CD14-positive monocyte (primary cell): ENCODE results near the gene SNX2. TPM values are rescaled to one million over a fixed set of nuclear protein-coding genes. Genes with fewer than 3 reads are reported as not detected.

Experiments used
- DNase-seq, 3 donors: peaks; one replicate each; pipeline ENCODE4 v3.0.0-alpha.2; 2011 to 2022
- H2AFZ ChIP-seq: 2 replicates; pipeline ENCODE4 v1.6.0; 2012; ENCODE audit warnings: mild to moderate bottlenecking, low read depth, low read length, inconsistent platforms; ENCODE audit not compliant: insufficient read depth, poor library complexity, severe bottlenecking
- H3K27ac ChIP-seq, 2 donors: 1 replicate in 1 of 2; 2 replicates in 1 of 2; pipeline ENCODE4 v1.5.1; 2012 to 2013; ENCODE audit warnings: low read length in 2 of 2, control low read depth in 1 of 2, inconsistent platforms in 1 of 2, low read depth in 1 of 2, mild to moderate bottlenecking in 1 of 2
- H3K27me3 ChIP-seq, 2 donors: one replicate each; pipeline versions ENCODE4 v1.6.0 to v1.6.1; 2011 to 2013; ENCODE audit warnings: low read length in 2 of 2; ENCODE audit not compliant: control insufficient read depth in 2 of 2, insufficient read depth in 2 of 2
- H3K36me3 ChIP-seq, 2 donors: replicated peaks in 1 of 2; 1 replicate in 1 of 2; 2 replicates in 1 of 2; pipeline versions ENCODE4 v1.5.1 to v1.6.1; 2012 to 2013; ENCODE audit warnings: low read length in 2 of 2, control low read depth in 1 of 2, inconsistent platforms in 1 of 2, mild to moderate bottlenecking in 1 of 2; ENCODE audit not compliant: insufficient read depth in 2 of 2, control insufficient read depth in 1 of 2
- H3K4me1 ChIP-seq, 2 donors: 1 replicate in 1 of 2; 2 replicates in 1 of 2; pipeline versions ENCODE4 v1.5.1 to v1.6.1; 2012 to 2013; ENCODE audit warnings: low read length in 2 of 2, control low read depth in 1 of 2, inconsistent platforms in 1 of 2, mild to moderate bottlenecking in 1 of 2, moderate library complexity in 1 of 2; ENCODE audit not compliant: insufficient read depth in 2 of 2, control insufficient read depth in 1 of 2
- H3K4me2 ChIP-seq: replicated peaks from 2 replicates; pipeline ENCODE3; 2012; ENCODE audit warnings: low read length, moderate library complexity, mild to moderate bottlenecking; ENCODE audit not compliant: poor library complexity, severe bottlenecking; ENCODE audit errors: extremely low read depth
- H3K4me3 ChIP-seq, 3 experiments: fragments of 200-600 bp in 1 of 3; sonication (generic) in 1 of 3; replicated peaks in 1 of 3; 1 replicate in 2 of 3; 2 replicates in 1 of 3; pipeline ENCODE4 v1.5.1; 2011 to 2013; ENCODE audit warnings: low read length in 3 of 3, mild to moderate bottlenecking in 3 of 3, control low read depth in 2 of 3, low read depth in 2 of 3, inconsistent platforms in 1 of 3, moderate library complexity in 1 of 3
- H3K79me2 ChIP-seq: 2 replicates; pipeline ENCODE4 v1.6.0; 2012; ENCODE audit warnings: mild to moderate bottlenecking, control low read depth, inconsistent platforms, low read length, moderate library complexity; ENCODE audit not compliant: insufficient read depth
- H3K9ac ChIP-seq: 2 replicates; pipeline ENCODE4 v1.6.0; 2017; ENCODE audit warnings: low read length, mild to moderate bottlenecking; ENCODE audit not compliant: insufficient read depth, poor library complexity, severe bottlenecking
- H3K9me3 ChIP-seq, 2 donors: replicated peaks in 1 of 2; 1 replicate in 1 of 2; 2 replicates in 1 of 2; pipeline versions ENCODE4 v1.5.1 to v1.6.1; 2012 to 2013; ENCODE audit warnings: low read length in 2 of 2, control low read depth in 1 of 2; ENCODE audit not compliant: control insufficient read depth in 1 of 2, insufficient read depth in 1 of 2
- H4K20me1 ChIP-seq: 2 replicates; pipeline ENCODE4 v1.6.0; 2012; ENCODE audit warnings: mild to moderate bottlenecking, low read length, control low read depth, moderate library complexity; ENCODE audit not compliant: insufficient read depth
- H3K27ac Mint-ChIP-seq, 7 donors: one replicate each; pipeline ENCODE4 v1.8.0; 2020; ENCODE audit warnings: mild to moderate bottlenecking in 7 of 7, mixed read lengths in 7 of 7, moderate library complexity in 6 of 7, inconsistent platforms in 2 of 7
- H3K27me3 Mint-ChIP-seq, 3 donors: one replicate each; pipeline ENCODE4 v1.8.0; 2021 to 2022; ENCODE audit warnings: low read depth in 3 of 3, mild to moderate bottlenecking in 3 of 3, mixed read lengths in 3 of 3, moderate library complexity in 3 of 3, inconsistent platforms in 1 of 3
- H3K36me3 Mint-ChIP-seq, 2 donors: one replicate each; pipeline ENCODE4 v1.8.0; 2020; ENCODE audit warnings: mixed read lengths in 2 of 2, inconsistent platforms in 1 of 2, mild to moderate bottlenecking in 1 of 2
- H3K4me1 Mint-ChIP-seq: one replicate; pipeline ENCODE4 v1.8.0; 2020; ENCODE audit warnings: mild to moderate bottlenecking, mixed read lengths
- H3K4me3 Mint-ChIP-seq, 2 donors: one replicate each; pipeline ENCODE4 v1.8.0; 2020; ENCODE audit warnings: mild to moderate bottlenecking in 2 of 2, mixed read lengths in 2 of 2, moderate library complexity in 1 of 2
- H3K9me3 Mint-ChIP-seq, 7 donors: one replicate each; pipeline ENCODE4 v1.8.0; 2020 to 2022; ENCODE audit warnings: mixed read lengths in 7 of 7, mild to moderate bottlenecking in 6 of 7, moderate library complexity in 6 of 7, inconsistent platforms in 2 of 7
- WGBS: methylation state at CpG from one replicate; pipeline ENCODE4 v1.1.5; 2013; ENCODE audit warnings: missing lambda C conversion rate; ENCODE audit not compliant: insufficient coverage; 5-methylcytosine and 5-hydroxymethylcytosine counted together
- intact Hi-C, 2 donors: fragments of 100-400 bp; cut with micrococcal nuclease; formaldehyde crosslinking; loops; one replicate each; pipeline versions ENCODE4 v1.15.0 to v1.15.1; 2023
- polyA plus RNA-seq, 3 donors: library from polyadenylated mRNA; depleted of rRNA in 1 of 3; unstranded in 2 of 3; stranded (reverse) in 1 of 3; fragments of 300-500 nt in 2 of 3; fragments of >200 nt in 1 of 3; fragmentation: Illumina TruSeq in 2 of 3; gene quantifications; 1 replicate in 2 of 3; 2 replicates in 1 of 3; pipeline ENCODE4 v1.2.3, GENCODE V29; 2012 to 2021
- TF ChIP-seq, protein P1 (sequence below): fragments of 200-600 bp; IDR thresholded peaks from one replicate; pipeline ENCODE4 v1.8.0; 2022; ENCODE audit warnings: antibody characterized with exemption, mild to moderate bottlenecking

Gene SNX2
- polyA plus RNA-seq, 3 donors: 84.6 to 264 (median 263) TPM

DNA sequence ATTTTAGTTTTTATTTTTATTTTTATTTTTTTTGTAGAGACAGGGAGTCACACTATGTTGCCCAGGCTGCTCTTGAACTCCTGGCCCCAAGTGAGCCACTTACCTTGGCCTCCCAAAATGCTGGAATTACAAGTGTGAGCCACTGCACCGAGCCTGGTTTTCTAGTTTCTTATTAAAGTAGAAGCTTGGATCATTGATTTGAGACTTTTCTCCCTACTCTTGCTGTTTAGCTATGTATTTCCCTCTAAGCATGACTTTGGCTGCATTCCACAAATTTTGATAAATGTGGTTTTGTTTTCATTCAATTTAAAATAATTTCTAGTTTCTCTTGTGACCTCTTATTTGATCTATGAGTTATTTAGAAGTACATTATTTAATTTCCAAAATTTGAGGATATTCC lies 10.4 kb downstream of the SNX2 start:
- no peak for DNase-seq
- H3K79me2 ChIP-seq: peaks cover 100% of the 10 kb centered on the region
- no peak overlapping the region for H3K4me2 ChIP-seq
- TF ChIP-seq, protein P1, sequence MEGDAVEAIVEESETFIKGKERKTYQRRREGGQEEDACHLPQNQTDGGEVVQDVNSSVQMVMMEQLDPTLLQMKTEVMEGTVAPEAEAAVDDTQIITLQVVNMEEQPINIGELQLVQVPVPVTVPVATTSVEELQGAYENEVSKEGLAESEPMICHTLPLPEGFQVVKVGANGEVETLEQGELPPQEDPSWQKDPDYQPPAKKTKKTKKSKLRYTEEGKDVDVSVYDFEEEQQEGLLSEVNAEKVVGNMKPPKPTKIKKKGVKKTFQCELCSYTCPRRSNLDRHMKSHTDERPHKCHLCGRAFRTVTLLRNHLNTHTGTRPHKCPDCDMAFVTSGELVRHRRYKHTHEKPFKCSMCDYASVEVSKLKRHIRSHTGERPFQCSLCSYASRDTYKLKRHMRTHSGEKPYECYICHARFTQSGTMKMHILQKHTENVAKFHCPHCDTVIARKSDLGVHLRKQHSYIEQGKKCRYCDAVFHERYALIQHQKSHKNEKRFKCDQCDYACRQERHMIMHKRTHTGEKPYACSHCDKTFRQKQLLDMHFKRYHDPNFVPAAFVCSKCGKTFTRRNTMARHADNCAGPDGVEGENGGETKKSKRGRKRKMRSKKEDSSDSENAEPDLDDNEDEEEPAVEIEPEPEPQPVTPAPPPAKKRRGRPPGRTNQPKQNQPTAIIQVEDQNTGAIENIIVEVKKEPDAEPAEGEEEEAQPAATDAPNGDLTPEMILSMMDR: no peak
- H3K27ac Mint-ChIP-seq: no peak overlapping the region
- H3K36me3 ChIP-seq: peaks cover 4 to 8% of the 10 kb centered on the region in 2 donors
- H3K4me3 ChIP-seq: no peak overlapping the region
- H3K36me3 Mint-ChIP-seq: peaks cover 20 to 43% of the 10 kb centered on the region in 2 donors
- no CpG with 5 or more reads among the region's 1 CpG for WGBS
- H3K4me1 ChIP-seq: peaks cover under 1 to 5% of the 10 kb centered on the region in 2 donors
- H3K9me3 Mint-ChIP-seq: peaks cover 4 to 13% (median 8%) of the 10 kb centered on the region in 7 donors
- peaks cover 28% of the 10 kb centered on the region for H3K4me1 Mint-ChIP-seq
- no peak overlapping the region for H3K9ac ChIP-seq
- H3K9me3 ChIP-seq: peaks cover 3 to 5% of the 10 kb centered on the region in 2 donors
- H4K20me1 ChIP-seq: peaks cover 99% of the 10 kb centered on the region
- no peak overlapping the region for H3K4me3 Mint-ChIP-seq
- H3K27ac ChIP-seq: no peak overlapping the region
- no peak overlapping the region for H2AFZ ChIP-seq
- no peaks in the 10 kb centered on the region for H3K27me3 ChIP-seq
- no peaks in the 10 kb centered on the region for H3K27me3 Mint-ChIP-seq
- intact Hi-C loops: no loop called here

- Histone ChIP-seq H2AFZ (no peak overlapping the region), H3K9ac (no peak overlapping the region), H4K20me1 (peaks cover 100% of the 10 kb centered on the region), H3K4me2 (no peak overlapping the region), H3K36me3 (peaks cover 0 to 16% of the 10 kb centered on the region in 2 donors), H3K9me3 (peaks cover 3 to 5% of the 10 kb centered on the region in 2 donors), H3K4me1 (peaks cover 4 to 10% of the 10 kb centered on the region in 2 donors), H3K79me2 (peaks cover 100% of the 10 kb centered on the region), H3K27ac (no peak overlapping the region), H3K4me3 (no peak overlapping the region), H3K27me3 (no peaks in the 10 kb centered on the region)
- peaks cover 4 to 13% (median 7%) of the 10 kb centered on the region in 7 donors for H3K9me3 Mint-ChIP-seq
- no peak overlapping the region for H3K4me3 Mint-ChIP-seq
- H3K27me3 Mint-ChIP-seq: no peaks in the 10 kb centered on the region
- peak overlapping the region in 1 of 7 donors; percentile 6 for H3K27ac Mint-ChIP-seq
- intact Hi-C loops: no loop called here
- H3K36me3 Mint-ChIP-seq: peaks cover 20 to 40% of the 10 kb centered on the region in 2 donors
- H3K4me1 Mint-ChIP-seq: peaks cover 31% of the 10 kb centered on the region
- TF ChIP-seq, protein P1: no peak
- no peak for DNase-seq
- WGBS: no CpG with 5 or more reads among the region's 1 CpG
Measured at GRCh38 chr5:122788371-122788770, 13.5 kb downstream of the SNX2 start.
